ENCODE measurements around the gene DEPDC5. TPM values are rescaled to one million over a fixed set of nuclear protein-coding genes. Genes with fewer than 3 reads are reported as not detected.

DEPDC5 gene
- total and polyA plus RNA-seq, 10 of the 15 experiments (the other 5 are each of a cell fraction or from before 2014, with no cell fraction given), result 3.0 to 38.9 (median 22.8) TPM

- H3K36me3 ChIP-seq (ENCODE audit: control insufficient read depth in 2 of 2, insufficient read depth in 2 of 2, low read length in 1 of 2), result peaks cover 15 to 32% of the 10 kb centered on the region in 2 experiments
- in situ Hi-C loops (cut with MboI), result no loop called here
- WGBS (ENCODE audit: insufficient coverage, insufficient replicate concordance, low lambda C conversion rate, missing lambda C conversion rate), result 25% methylated on average over 8 of the region's 8 CpGs
- no peak for DNase-seq (ENCODE audit: low read depth, low spot score)
- no peaks in the 10 kb centered on the region for H3K9me3 ChIP-seq (replicated peaks; ENCODE audit: control insufficient read depth, insufficient read depth, low read length)
- ChIA-PET RAD21 (ENCODE audit: unreplicated experiment) (no interaction called here), POLR2A (no interaction called here), CTCF (no interaction called here), SMC1A (ENCODE audit: uncharacterized antibody, unreplicated experiment) (no interaction called here)
- intact Hi-C loops (cut with micrococcal nuclease; ENCODE audit: unreplicated experiment), result no loop called here
- H2AFZ ChIP-seq (ENCODE audit: control insufficient read depth, low read depth, low read length), result no peak overlapping the region
- H3K27me3 ChIP-seq (replicated peaks in 1 of 2; ENCODE audit: control insufficient read depth in 2 of 2, insufficient read depth in 2 of 2, low read length in 1 of 2), result no peaks in the 10 kb centered on the region
- H3K9ac ChIP-seq (ENCODE audit: control insufficient read depth, insufficient read depth, low read length), result no peak overlapping the region
- H3K79me2 ChIP-seq (ENCODE audit: control insufficient read depth, insufficient read depth, low read length), result no peaks in the 10 kb centered on the region
- H3K27ac ChIP-seq (ENCODE audit: control insufficient read depth, insufficient read depth), result no peak overlapping the region
- no peak overlapping the region for H3K4me2 ChIP-seq (ENCODE audit: control insufficient read depth, insufficient read depth)
- H3K4me1 ChIP-seq (ENCODE audit: control insufficient read depth, insufficient read depth, low read length), result peaks cover 6% of the 10 kb centered on the region
- BruUV-seq (replicated peaks), result no TSS peak
- H3K4me3 ChIP-seq, result no peak overlapping the region
- H4K20me1 ChIP-seq (ENCODE audit: control insufficient read depth, insufficient read depth), result no peaks in the 10 kb centered on the region
- ATAC-seq, result no peak
- FAIRE-seq, result no peak
- TF ChIP-seq POLR2AphosphoS5 (IDR thresholded peaks at IDR 0.05; ENCODE audit: low read length) (no peak), ETV6 (conservative IDR thresholded peaks at IDR 0.05 in 1 of 2, IDR thresholded peaks at IDR 0.05 in 1 of 2; ENCODE audit: borderline replicate concordance in 1 of 2, low read depth in 1 of 2) (no peak), STAT3 (IDR thresholded peaks at IDR 0.05; ENCODE audit: low read depth, low read length) (no peak), SPI1 (IDR thresholded peaks at IDR 0.05; ENCODE audit: borderline replicate concordance, insufficient read depth, low read depth, low read length) (no peak), SP1 (IDR thresholded peaks at IDR 0.05; ENCODE audit: low read depth, low read length) (no peak), SIX5 (IDR thresholded peaks at IDR 0.05; ENCODE audit: low read depth, low read length, severe bottlenecking) (no peak), POU2F2 (IDR thresholded peaks at IDR 0.05; ENCODE audit: borderline replicate concordance, low read depth, low read length) (no peak), POLR2A (IDR thresholded peaks at IDR 0.05; ENCODE audit: low read depth, low read length) (no peak), ESRRA (IDR thresholded peaks at IDR 0.05; ENCODE audit: low read length) (no peak), RAD21 (IDR thresholded peaks at IDR 0.05; ENCODE audit: insufficient read depth, low read depth, low read length) (no peak), BCLAF1 (IDR thresholded peaks at IDR 0.05) (no peak), ZNF217 (IDR thresholded peaks at IDR 0.05) (no peak), SKIL (IDR thresholded peaks at IDR 0.05; ENCODE audit: low read depth, poor library complexity, severe bottlenecking) (no peak), FOXK2 (IDR thresholded peaks at IDR 0.05) (no peak), RUNX3 (IDR thresholded peaks at IDR 0.05; ENCODE audit: low read length) (no peak), MTA2 (IDR thresholded peaks at IDR 0.05; ENCODE audit: low read depth) (no peak), RB1 (IDR thresholded peaks at IDR 0.05; ENCODE audit: borderline replicate concordance) (no peak), USF1 (IDR thresholded peaks at IDR 0.05; ENCODE audit: borderline replicate concordance, extremely low read length, insufficient read depth, low read depth, low read length) (no peak)
Observed at GRCh38 chr22:31841078-31841827, 87.4 kb downstream of the DEPDC5 start.
